ENCODE measurements around the gene PCBP3. TPM values are rescaled to one million over a fixed set of nuclear protein-coding genes. Genes with fewer than 3 reads are reported as not detected.
"Not testable (repeated sequence)": the region's sequence is repeated elsewhere in the genome, so short reads cannot be mapped to it uniquely, and the experiment has no call there.

Gene PCBP3
- total and polyA plus RNA-seq, 2 donors, result 4.3 to 4.6 TPM

DNA sequence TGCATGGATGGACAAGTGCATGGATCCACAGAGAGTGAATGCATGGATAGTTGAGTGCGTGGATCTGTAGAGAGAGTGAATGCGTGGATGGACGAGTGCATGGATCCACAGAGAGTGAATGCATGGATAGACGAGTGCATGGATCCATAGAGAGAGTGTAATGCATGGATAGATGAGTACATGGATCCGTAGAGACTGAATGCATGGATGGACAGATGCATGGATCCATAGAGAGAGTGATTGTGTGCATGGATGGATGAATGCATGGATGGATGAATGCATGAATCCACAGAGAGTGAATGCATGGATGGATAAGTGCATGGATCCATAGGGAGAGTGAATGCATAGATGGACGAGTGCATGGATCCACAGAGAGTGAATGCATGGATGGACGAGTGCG is 153.8 kb downstream of the PCBP3 start:
- Histone ChIP-seq H3K4me3 (ENCODE audit: low read depth, low read length) (no peak overlapping the region), H3K27ac (ENCODE audit: low read depth) (no peak overlapping the region), H3K36me3 (ENCODE audit: insufficient read depth) (no peaks in the 10 kb centered on the region), H3K4me1 (ENCODE audit: insufficient read depth) (no peaks in the 10 kb centered on the region)
- DNase-seq (ENCODE audit: extremely low spot score), result no peak
- 68% methylated on average over 8 of the region's 8 CpGs for WGBS

DNA sequence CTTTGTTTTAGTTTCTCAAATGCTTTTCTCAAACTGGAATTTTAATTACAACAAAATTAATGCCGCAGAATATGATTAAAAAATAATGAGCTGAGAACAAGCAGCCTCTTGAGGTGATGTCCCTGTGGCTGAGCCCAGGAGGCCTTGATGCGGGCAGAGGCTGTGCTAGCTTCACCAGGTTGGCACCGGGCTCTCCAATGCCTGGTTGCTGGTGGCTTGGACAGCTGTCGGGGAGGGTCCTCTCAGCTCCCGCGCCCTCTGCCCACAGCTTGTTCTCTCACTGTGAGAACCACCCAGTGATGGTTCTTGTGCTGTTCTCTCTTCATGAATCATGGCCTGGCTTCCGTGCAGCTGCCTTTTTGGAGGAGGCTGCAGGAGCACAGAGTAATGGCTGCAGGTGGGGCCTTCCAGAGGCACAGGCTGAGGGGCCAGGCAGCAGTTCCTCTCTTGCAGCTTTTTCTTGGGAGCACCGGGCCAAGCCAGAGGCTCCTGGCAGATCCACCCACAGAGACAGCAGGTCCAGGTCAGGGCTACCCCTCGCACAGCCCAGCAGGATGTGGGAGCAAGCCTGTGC is 156.3 kb downstream of the PCBP3 start:
- no peak for DNase-seq (ENCODE audit: extremely low spot score)
- WGBS, result 84% methylated on average over 9 of the region's 9 CpGs

DNA sequence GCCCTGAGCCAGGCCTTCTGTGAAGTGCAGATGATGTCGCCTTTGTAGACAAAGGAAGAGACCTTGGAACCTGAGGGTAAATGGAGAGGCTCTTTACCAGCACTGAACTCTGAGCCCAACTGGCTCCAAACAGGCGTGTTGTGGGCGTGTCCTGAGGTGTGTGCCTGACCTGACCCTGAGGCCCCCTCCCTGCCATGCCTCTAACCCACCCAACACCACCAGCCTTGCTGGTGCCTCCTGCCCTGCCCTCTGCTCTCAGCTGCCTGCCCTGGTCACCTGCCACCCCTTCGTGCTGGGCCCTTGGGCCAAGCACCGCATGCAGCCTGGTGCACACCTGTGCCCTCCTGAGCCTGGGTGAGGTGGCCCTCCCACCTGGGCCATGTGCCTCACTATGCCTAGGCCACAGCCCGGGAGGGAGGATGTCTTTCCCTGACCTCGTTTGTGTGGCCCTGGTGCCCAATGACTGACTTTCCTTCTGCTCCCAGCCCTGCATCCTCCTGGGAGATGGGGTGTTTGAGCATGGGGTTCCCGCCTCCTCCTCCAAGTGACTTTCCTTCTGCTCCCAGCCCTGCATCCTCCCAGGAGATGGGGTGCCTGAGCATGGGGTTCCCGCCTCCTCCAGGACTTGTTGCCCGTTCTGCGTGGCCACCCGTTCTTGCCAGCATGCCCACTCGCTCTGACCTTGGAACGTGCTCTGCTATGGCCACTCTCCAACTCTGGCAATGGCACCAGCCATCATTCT is 157.0 kb downstream of the PCBP3 start:
- DNase-seq (ENCODE audit: extremely low spot score), result no peak
- WGBS, result 85% methylated on average over 14 of the region's 14 CpGs
- Histone ChIP-seq H3K27ac (ENCODE audit: low read depth) (no peak overlapping the region), H3K4me3 (ENCODE audit: low read depth, low read length) (no peak overlapping the region), H3K4me1 (ENCODE audit: insufficient read depth) (no peaks in the 10 kb centered on the region), H3K36me3 (ENCODE audit: insufficient read depth) (no peaks in the 10 kb centered on the region)

More for the DNA sequence above, 156.3 kb downstream of the PCBP3 start:
- Histone ChIP-seq H3K27ac (ENCODE audit: low read depth) (no peak overlapping the region), H3K4me3 (ENCODE audit: low read depth, low read length) (no peak overlapping the region), H3K36me3 (ENCODE audit: insufficient read depth) (no peaks in the 10 kb centered on the region), H3K4me1 (ENCODE audit: insufficient read depth) (no peaks in the 10 kb centered on the region)

DNA sequence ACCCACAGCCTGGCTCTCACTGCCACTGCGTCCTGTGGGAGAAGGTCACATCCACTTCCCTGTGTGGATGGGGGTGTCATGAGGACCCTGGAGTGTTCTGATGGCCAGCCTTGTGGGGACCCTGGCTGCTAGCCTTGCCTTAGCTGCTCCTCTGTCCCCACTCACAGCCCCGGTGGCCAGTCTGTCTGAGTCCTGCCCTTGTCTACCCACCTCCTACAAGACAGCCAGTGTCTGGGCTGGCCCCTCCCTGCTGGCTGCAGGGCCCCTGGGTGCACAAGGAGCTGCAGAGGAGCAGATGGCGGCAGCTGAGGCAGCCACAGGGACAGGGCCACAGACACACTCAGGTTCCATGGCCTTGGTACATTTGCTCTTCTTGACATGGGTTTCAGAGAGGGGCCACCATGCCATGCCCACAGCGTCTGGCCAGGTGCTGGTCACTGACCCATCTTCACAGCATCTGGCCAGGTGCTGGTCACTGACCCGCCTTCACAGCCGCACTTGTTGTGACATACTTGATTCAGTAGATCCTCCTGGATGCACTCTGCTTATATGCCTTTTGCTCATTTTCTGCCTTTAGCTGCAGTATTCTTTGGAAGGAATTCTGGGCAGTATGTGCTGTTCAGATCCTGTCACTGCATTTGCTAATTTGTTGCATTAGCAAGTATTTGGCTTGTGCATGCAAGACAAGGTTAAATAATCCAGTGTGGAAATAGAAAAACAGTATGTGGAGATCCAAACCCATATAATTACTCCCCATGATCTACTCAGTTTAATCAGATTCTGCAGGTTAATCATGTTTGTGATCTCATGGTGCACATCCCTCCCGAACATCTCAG is 157.8 kb downstream of the PCBP3 start:
- no peak for DNase-seq (ENCODE audit: extremely low spot score)
- Histone ChIP-seq H3K4me1 (ENCODE audit: insufficient read depth) (no peaks in the 10 kb centered on the region), H3K27ac (ENCODE audit: low read depth) (no peak overlapping the region), H3K36me3 (ENCODE audit: insufficient read depth) (no peaks in the 10 kb centered on the region), H3K4me3 (ENCODE audit: low read depth, low read length) (no peak overlapping the region)
- WGBS, result 88% methylated on average over 7 of the region's 7 CpGs

DNA sequence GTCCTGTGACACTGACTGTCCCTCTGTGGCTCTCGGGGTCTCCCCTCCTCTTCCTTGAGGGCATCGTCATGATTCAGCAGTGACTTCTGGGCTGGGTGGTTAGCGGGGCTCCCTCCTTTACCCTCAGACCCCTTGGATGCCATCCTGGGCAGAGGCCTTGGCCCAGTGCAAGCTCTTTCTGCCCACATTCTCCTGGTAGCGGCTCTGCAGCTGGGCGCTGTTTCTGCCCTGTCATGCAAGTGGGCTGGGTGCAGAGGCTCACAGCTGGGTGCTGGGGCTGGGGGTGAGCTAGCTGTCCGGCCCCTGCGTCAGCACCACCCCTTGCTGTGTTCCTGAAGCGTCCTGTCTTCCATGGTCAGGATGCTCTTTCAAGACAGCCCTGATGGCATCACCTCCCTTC is 158.5 kb downstream of the PCBP3 start:
- WGBS, result 86% methylated on average over 8 of the region's 8 CpGs
- no peak for DNase-seq (ENCODE audit: extremely low spot score)
- Histone ChIP-seq H3K4me3 (ENCODE audit: low read depth, low read length) (no peak overlapping the region), H3K36me3 (ENCODE audit: insufficient read depth) (no peaks in the 10 kb centered on the region), H3K27ac (ENCODE audit: low read depth) (no peak overlapping the region), H3K4me1 (ENCODE audit: insufficient read depth) (no peaks in the 10 kb centered on the region)

DNA sequence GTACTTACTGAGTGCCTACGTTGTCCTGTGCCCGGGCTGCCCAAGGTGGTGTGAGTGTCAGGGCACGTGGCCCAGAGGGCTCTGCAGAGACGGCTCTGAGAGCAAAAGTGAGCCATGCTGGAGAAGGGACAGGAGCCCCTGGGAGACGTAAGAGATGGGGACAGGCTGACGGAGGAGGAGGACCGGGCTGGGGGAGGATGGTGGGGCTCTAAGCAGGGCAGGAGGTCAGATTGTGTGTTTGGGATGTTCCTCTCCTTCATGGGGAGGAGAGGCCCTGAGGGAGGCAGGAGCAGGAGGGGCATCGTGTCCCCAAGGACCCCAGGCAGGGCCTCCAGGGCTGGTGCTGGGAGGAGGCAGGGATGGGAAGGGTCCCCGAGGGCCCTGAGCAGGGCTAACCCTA is 158.9 kb downstream of the PCBP3 start:
- DNase-seq (ENCODE audit: extremely low spot score), result no peak
- no peaks in the 10 kb centered on the region for H3K4me1 ChIP-seq (ENCODE audit: insufficient read depth)
- no peak overlapping the region for H3K4me3 ChIP-seq (ENCODE audit: low read depth, low read length)
- no peaks in the 10 kb centered on the region for H3K36me3 ChIP-seq (ENCODE audit: insufficient read depth)
- H3K27ac ChIP-seq (ENCODE audit: low read depth), result no peak overlapping the region
- 60% methylated on average over 9 of the region's 9 CpGs for WGBS

DNA sequence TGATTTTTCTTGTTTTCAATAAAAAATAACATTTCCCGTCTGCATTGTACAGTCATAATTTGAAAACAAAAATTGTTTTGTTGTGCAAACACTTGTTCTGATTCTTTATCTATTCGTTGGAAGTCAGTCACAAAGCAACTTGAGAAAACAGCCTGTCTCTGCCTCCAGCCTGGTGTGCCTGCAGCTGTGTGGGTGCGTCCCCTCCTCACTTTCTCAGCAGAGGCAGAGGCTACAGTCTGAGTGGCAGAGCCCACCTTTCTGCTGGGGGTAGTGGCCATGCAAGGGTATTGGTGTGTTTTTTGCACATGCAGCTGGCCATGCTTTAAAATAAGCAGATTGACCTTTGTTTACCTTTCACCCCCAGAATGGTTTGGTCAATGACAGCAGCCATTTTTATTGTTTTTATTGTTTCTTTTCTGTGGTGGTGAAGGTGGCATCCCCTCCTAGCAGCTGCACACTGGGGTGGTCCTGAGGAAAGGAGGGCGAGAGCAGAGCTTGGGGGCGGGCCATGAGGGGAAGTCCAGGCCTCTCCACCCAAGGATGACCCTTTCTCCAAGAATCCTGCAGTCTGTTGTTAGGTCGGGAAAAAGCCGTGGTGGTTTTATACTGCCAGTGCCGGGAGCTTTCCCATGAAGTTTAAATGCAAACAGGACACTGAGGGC is 159.6 kb downstream of the PCBP3 start:
- no peaks in the 10 kb centered on the region for H3K36me3 ChIP-seq (ENCODE audit: insufficient read depth)
- no peak overlapping the region for H3K27ac ChIP-seq (ENCODE audit: low read depth)
- DNase-seq (ENCODE audit: extremely low spot score), result no peak
- no peak overlapping the region for H3K4me3 ChIP-seq (ENCODE audit: low read depth, low read length)
- 60% methylated on average over 8 of the region's 8 CpGs for WGBS
- H3K4me1 ChIP-seq (ENCODE audit: insufficient read depth), result no peaks in the 10 kb centered on the region

DNA sequence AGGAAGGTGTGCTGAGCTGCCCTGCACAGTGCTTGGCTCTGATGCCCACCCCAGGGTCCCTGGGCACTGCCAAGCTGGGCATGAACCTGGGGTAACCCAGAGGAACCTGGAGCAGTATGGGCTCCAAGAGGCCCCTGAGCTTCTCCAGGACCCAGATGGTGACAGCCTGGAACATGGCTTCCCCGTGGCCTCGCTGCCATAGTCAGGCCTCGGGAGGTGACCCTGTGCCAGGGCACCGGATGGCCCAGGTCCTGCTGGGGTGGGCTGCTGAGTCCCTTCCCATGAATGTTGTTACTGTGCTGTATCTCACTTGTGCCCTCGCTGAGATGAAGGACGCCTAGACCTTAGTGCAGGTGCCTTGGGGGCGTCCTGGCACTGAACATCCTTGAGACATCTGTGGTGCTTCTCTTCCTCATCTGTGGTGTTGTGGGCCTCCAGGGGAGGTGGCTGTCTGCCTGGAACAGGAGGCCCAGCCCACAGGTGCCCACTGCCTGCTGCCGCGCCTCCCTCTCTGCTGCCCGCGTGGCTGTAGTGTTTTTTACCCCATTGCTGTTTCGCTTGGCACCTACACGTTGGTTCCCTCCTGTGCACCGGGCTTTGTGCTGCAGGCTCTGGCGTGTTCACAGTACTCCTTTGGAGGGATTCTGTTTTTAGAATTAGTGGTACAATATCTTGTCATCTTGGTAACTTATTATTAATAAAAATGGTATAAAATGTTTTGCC is 160.3 kb downstream of the PCBP3 start:
- no peaks in the 10 kb centered on the region for H3K4me1 ChIP-seq (ENCODE audit: insufficient read depth)
- H3K4me3 ChIP-seq (ENCODE audit: low read depth, low read length), result no peak overlapping the region
- 88% methylated on average over 15 of the region's 15 CpGs for WGBS
- DNase-seq (ENCODE audit: extremely low spot score), result no peak
- H3K27ac ChIP-seq (ENCODE audit: low read depth), result no peak overlapping the region
- H3K36me3 ChIP-seq (ENCODE audit: insufficient read depth), result no peaks in the 10 kb centered on the region

DNA sequence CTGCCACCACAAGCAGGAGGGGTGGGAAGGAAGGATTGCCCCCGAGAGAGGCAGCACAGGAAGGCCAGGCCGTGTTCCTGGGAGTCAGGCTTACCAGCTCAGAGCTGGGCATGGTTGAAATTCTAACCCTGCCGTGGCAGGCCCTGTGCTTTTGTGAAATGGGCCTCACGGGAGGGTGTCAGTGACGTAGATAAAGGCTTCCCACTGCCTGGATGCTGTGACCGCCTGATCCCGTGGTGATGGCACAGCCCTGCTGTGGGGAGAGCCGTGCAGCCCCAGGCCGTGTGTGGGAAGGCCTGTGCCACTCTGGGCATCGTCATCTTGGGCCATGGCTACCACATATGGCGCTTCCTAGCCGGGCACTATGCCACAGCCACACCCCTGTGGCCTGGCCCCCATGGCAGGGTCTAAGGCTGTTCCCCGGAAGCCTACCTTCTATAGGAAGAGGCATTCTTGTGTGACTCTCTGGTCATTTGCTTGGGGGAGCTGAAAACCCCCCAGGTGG is 161.3 kb downstream of the PCBP3 start:
- Histone ChIP-seq H3K36me3 (ENCODE audit: insufficient read depth) (no peaks in the 10 kb centered on the region), H3K4me1 (ENCODE audit: insufficient read depth) (no peaks in the 10 kb centered on the region), H3K4me3 (ENCODE audit: low read depth, low read length) (no peak overlapping the region), H3K27ac (ENCODE audit: low read depth) (no peak overlapping the region)
- 75% methylated on average over 13 of the region's 13 CpGs for WGBS
- DNase-seq (ENCODE audit: extremely low spot score), result no peak

DNA sequence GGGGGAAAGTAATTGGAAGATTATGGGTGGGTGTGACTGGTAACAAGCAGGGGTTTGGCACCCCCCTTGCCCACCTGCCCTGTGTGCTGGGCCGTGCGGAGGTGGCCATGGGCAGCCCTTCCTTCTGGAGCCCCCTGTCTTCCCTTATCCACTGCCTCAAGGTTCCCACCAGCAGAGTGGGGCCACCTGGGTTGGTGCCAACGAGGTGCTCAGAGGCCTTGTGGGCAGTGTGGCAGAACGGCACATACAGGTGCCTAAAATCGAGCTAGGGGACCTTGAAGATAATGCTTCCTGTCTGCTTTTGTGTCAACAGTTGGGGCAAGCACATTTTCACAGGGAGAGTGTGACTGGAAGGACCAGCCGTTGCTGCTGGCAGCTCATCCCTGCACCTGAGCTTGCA is 161.8 kb downstream of the PCBP3 start:
- WGBS, result 67% methylated on average over 6 of the region's 6 CpGs
- Histone ChIP-seq H3K4me1 (ENCODE audit: insufficient read depth) (no peaks in the 10 kb centered on the region), H3K36me3 (ENCODE audit: insufficient read depth) (no peaks in the 10 kb centered on the region), H3K27ac (ENCODE audit: low read depth) (no peak overlapping the region), H3K4me3 (ENCODE audit: low read depth, low read length) (no peak overlapping the region)
- no peak for DNase-seq (ENCODE audit: extremely low spot score)

DNA sequence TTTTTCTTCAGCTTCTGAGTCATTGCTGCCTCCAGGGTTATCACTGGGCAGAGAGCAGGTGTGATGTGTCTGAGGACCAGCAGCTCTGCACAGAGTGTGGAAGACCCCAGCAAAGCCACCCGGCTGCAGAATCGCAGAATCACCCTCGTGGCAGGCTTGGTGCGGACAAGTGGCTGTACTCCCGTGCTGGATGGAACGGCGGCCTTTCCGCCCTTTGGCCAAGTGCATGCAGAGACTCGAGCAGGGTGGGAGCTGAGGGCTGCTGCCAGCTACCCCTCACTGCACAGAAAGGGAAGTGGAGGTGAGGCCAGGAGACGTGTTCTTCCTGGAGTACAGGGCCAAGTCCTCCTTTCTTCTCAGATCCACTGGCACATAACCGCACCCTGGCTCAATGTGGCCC is 162.5 kb downstream of the PCBP3 start:
- H3K36me3 ChIP-seq (ENCODE audit: insufficient read depth), result no peaks in the 10 kb centered on the region
- H3K4me1 ChIP-seq (ENCODE audit: insufficient read depth), result no peaks in the 10 kb centered on the region
- DNase-seq (ENCODE audit: extremely low spot score), result no peak
- no peak overlapping the region for H3K4me3 ChIP-seq (ENCODE audit: low read depth, low read length)
- WGBS, result 79% methylated on average over 11 of the region's 11 CpGs
- H3K27ac ChIP-seq (ENCODE audit: low read depth), result no peak overlapping the region

DNA sequence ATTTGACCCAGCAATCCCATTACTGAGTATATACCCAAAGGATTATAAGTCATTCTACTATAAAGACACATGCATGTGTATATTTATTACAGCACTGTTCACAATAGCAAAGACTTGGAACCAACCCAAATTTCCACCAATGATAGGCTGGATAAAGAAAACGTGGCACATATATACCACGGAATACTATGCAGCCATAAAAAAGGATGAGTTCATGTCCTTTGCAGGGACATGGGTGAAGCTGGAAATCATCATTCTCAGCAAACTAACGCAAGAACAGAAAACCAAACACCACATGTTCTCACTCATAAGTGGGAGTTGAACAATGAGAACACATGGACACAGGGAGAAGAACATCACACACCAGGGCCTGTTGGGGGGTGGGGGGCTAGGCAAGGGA is 165.1 kb downstream of the PCBP3 start:
- 87% methylated on average over 3 of the region's 3 CpGs for WGBS
- not testable (repeated sequence) for H3K4me1 ChIP-seq (ENCODE audit: insufficient read depth); H3K27ac ChIP-seq (ENCODE audit: low read depth); H3K4me3 ChIP-seq (ENCODE audit: low read depth, low read length); H3K36me3 ChIP-seq (ENCODE audit: insufficient read depth); DNase-seq (ENCODE audit: extremely low spot score)

DNA sequence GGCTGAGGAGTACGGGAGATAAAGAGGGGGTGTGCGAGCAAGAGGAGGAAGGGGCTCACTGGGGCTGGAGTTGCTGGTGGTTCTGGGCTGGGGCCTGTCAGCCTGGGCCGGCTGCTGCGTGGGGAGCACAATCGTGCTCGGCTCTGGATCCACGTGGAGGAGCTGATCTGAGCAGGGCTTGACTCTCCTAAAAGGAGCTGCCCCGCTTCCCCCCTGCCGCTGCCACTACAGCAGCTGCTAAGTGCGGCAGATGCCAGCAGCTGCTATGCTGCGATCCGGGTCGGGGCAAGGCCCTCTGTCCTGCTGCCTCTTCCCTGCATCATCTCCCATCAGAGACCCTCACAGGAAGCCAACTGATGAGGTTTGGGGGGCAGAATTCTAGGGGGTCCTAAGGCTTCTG is 165.9 kb downstream of the PCBP3 start:
- no peaks in the 10 kb centered on the region for H3K36me3 ChIP-seq (ENCODE audit: insufficient read depth)
- no peak overlapping the region for H3K27ac ChIP-seq (ENCODE audit: low read depth)
- H3K4me3 ChIP-seq (ENCODE audit: low read depth, low read length), result no peak overlapping the region
- H3K4me1 ChIP-seq (ENCODE audit: insufficient read depth), result no peaks in the 10 kb centered on the region
- DNase-seq (ENCODE audit: extremely low spot score), result no peak
- WGBS, result 66% methylated on average over 13 of the region's 13 CpGs
